GM21723 (cell line): Measurements from ENCODE around the gene BTLA.
"Not testable (repeated sequence)": the region's sequence is repeated elsewhere in the genome, so short reads cannot be mapped to it uniquely, and the experiment has no call there.

Experiments
- ATAC-seq: cut with Tn5 transposase; IDR thresholded peaks from one replicate; pipeline ENCODE4 v1.9.1; 2021; ENCODE audit warnings: mild to moderate bottlenecking, moderate library complexity; ENCODE audit not compliant: unreplicated experiment

BTLA gene

GRCh38 chr3:112456147-112456546 lies 43.1 kb downstream of the BTLA start:
- no peak for ATAC-seq

- no peak for ATAC-seq
These were observed 50.3 kb downstream of the BTLA start for GRCh38 chr3:112448939-112449338.

- no peak for ATAC-seq
These were observed 52.9 kb downstream of the BTLA start for GRCh38 chr3:112446343-112446742.

GRCh38 chr3:112445839-112446238 lies 53.4 kb downstream of the BTLA start:
- no peak for ATAC-seq

GRCh38 chr3:112437146-112438022 lies 61.9 kb downstream of the BTLA start:
- ATAC-seq, result no peak

- no peak for ATAC-seq
These were observed 69.3 kb downstream of the BTLA start for GRCh38 chr3:112429960-112430359.

- no peak for ATAC-seq
These were observed 72.1 kb downstream of the BTLA start for GRCh38 chr3:112427123-112427522.

GRCh38 chr3:112425858-112426750 lies 73.2 kb downstream of the BTLA start:
- peak; percentile 68 for ATAC-seq

GRCh38 chr3:112425382-112425781 lies 73.9 kb downstream of the BTLA start:
- ATAC-seq, result no peak

GRCh38 chr3:112424394-112424793 lies 74.9 kb downstream of the BTLA start:
- no peak for ATAC-seq

GRCh38 chr3:112422921-112423320 lies 76.4 kb downstream of the BTLA start:
- ATAC-seq, result not testable (repeated sequence)

- ATAC-seq, result not testable (repeated sequence)
These were observed 80.7 kb downstream of the BTLA start for GRCh38 chr3:112418526-112418925.

- no peak for ATAC-seq
These were observed 81.5 kb downstream of the BTLA start for GRCh38 chr3:112417696-112418318.

GRCh38 chr3:112416391-112417212 lies 82.7 kb downstream of the BTLA start:
- no peak for ATAC-seq

GRCh38 chr3:112415390-112415789 lies 83.9 kb downstream of the BTLA start:
- ATAC-seq, result no peak
